ENCODE results near the gene SLC34A1.
"Not testable (repeated sequence)": the region's sequence is repeated elsewhere in the genome, so short reads cannot be mapped to it uniquely, and the experiment has no call there.

GRCh38 chr5:177417081-177417480 is 32.8 kb downstream of the SLC34A1 start:
- TF ChIP-seq POLR2A (IDR thresholded peaks at IDR 0.05; ENCODE audit: low read depth, low read length); TAF1 (IDR thresholded peaks at IDR 0.05; ENCODE audit: borderline replicate concordance, low read depth, low read length): not testable (repeated sequence)
